HG03060 (cell line): ENCODE data around the gene BTN2A1.
"Not testable (repeated sequence)": the region's sequence is repeated elsewhere in the genome, so short reads cannot be mapped to it uniquely, and the experiment has no call there.

Experiments used
- ATAC-seq: cut with Tn5 transposase; IDR thresholded peaks from one replicate; pipeline ENCODE4 v1.9.1; 2021; ENCODE audit warnings: low read depth, moderate number of reproducible peaks; ENCODE audit not compliant: unreplicated experiment

Gene BTN2A1

GRCh38 chr6:26486358-26486757, 28.6 kb downstream of the BTN2A1 start:
- no peak for ATAC-seq

- no peak for ATAC-seq
Observed at GRCh38 chr6:26487466-26487865, 29.7 kb downstream of the BTN2A1 start.

- no peak for ATAC-seq
Observed at GRCh38 chr6:26489996-26490964, 32.5 kb downstream of the BTN2A1 start.

GRCh38 chr6:26491604-26492003, 33.8 kb downstream of the BTN2A1 start:
- no peak for ATAC-seq

GRCh38 chr6:26493258-26493657, 35.5 kb downstream of the BTN2A1 start:
- ATAC-seq, result no peak

GRCh38 chr6:26494117-26494516, 36.4 kb downstream of the BTN2A1 start:
- ATAC-seq, result no peak

- no peak for ATAC-seq
Observed at GRCh38 chr6:26495281-26495680, 37.5 kb downstream of the BTN2A1 start.

- no peak for ATAC-seq
Observed at GRCh38 chr6:26497610-26498009, 39.9 kb downstream of the BTN2A1 start.

- no peak for ATAC-seq
Observed at GRCh38 chr6:26500102-26500501, 42.3 kb downstream of the BTN2A1 start, which contains the start of gene BTN1A1. Gene BTN1A1 (plus strand): TSS chr6:26500303. CDS start chr6:26501287, 984 bp downstream.

GRCh38 chr6:26501482-26501986, 43.8 kb downstream of the BTN2A1 start:
- no peak for ATAC-seq

- no peak for ATAC-seq
Observed at GRCh38 chr6:26502165-26502564, 44.4 kb downstream of the BTN2A1 start.

GRCh38 chr6:26502626-26503025, 44.9 kb downstream of the BTN2A1 start:
- no peak for ATAC-seq

- ATAC-seq, result no peak
Observed at GRCh38 chr6:26507658-26508057, 49.9 kb downstream of the BTN2A1 start.

GRCh38 chr6:26511033-26511432, 53.3 kb downstream of the BTN2A1 start:
- not testable (repeated sequence) for ATAC-seq

GRCh38 chr6:26514984-26515383, 57.2 kb downstream of the BTN2A1 start:
- no peak for ATAC-seq

GRCh38 chr6:26516481-26517427, 59.0 kb downstream of the BTN2A1 start:
- no peak for ATAC-seq
